NOMO-1 treated with dmso at 0.1 percent for 144 hours (cell line): ENCODE measurements around the gene PHF1.
"Not testable (repeated sequence)": the region's sequence is repeated elsewhere in the genome, so short reads cannot be mapped to it uniquely, and the experiment has no call there.

Experiments used
- DNase-seq: peaks from one replicate; lab custom pipeline; 2025; ENCODE audit not compliant: unreplicated experiment; lab: John Stamatoyannopoulos, UW

The PHF1 gene

GRCh38 chr6:33410711-33411631, at the start of gene PHF1:
TSS of gene PHF1 (plus strand) at chr6:33411014. CDS start at chr6:33412264, 1,250 bp downstream.
- DNase-seq, result peak; percentile 77

- DNase-seq, result not testable (repeated sequence)
Observed at GRCh38 chr6:33363486-33363885, 47.3 kb upstream of the PHF1 start.

GRCh38 chr6:33364475-33365205, 46.2 kb upstream of the PHF1 start:
- DNase-seq, result not testable (repeated sequence)

- not testable (repeated sequence) for DNase-seq
Observed at GRCh38 chr6:33365206-33365971, 45.4 kb upstream of the PHF1 start.

GRCh38 chr6:33367009-33367714, 43.7 kb upstream of the PHF1 start:
- DNase-seq, result no peak

- not testable (repeated sequence) for DNase-seq
Observed at GRCh38 chr6:33367715-33368025, 43.1 kb upstream of the PHF1 start.

GRCh38 chr6:33371901-33372300, 38.9 kb upstream of the PHF1 start:
- not testable (repeated sequence) for DNase-seq

GRCh38 chr6:33372526-33373123, 38.2 kb upstream of the PHF1 start:
- no peak for DNase-seq

- no peak for DNase-seq
Observed at GRCh38 chr6:33373960-33374910, 36.6 kb upstream of the PHF1 start.

GRCh38 chr6:33375143-33375671, 35.6 kb upstream of the PHF1 start:
- peak; percentile 34 for DNase-seq

- no peak for DNase-seq
Observed at GRCh38 chr6:33377171-33377570, 33.6 kb upstream of the PHF1 start.

- DNase-seq, result not testable (repeated sequence)
Observed at GRCh38 chr6:33379184-33379583, 31.6 kb upstream of the PHF1 start.

- DNase-seq, result no peak
Observed at GRCh38 chr6:33380272-33380981, 30.4 kb upstream of the PHF1 start.

GRCh38 chr6:33383427-33384185, 27.2 kb upstream of the PHF1 start:
- DNase-seq, result no peak

- DNase-seq, result no peak
Observed at GRCh38 chr6:33384581-33385020, 26.2 kb upstream of the PHF1 start.

- no peak for DNase-seq
Observed at GRCh38 chr6:33390173-33390572, 20.6 kb upstream of the PHF1 start.

GRCh38 chr6:33390767-33391277, 20.0 kb upstream of the PHF1 start:
- no peak for DNase-seq
